Lower lobe of right lung (tissue), 2 donors: ENCODE measurements around the gene TXNDC5. TPM values are rescaled to one million over a fixed set of nuclear protein-coding genes. Genes with fewer than 3 reads are reported as not detected.
"Not testable (repeated sequence)": the region's sequence is repeated elsewhere in the genome, so short reads cannot be mapped to it uniquely, and the experiment has no call there.

ENCODE experiments used
- ATAC-seq, 2 donors: fragments of 200-7000 bp; cut with Tn5 transposase; one replicate each; pipeline ENCODE4 v1.9.1; 2020 to 2022; ENCODE audit warnings: mild to moderate bottlenecking in 2 of 2, moderate library complexity in 2 of 2
- DNase-seq: peaks from one replicate; pipeline ENCODE4 v3.0.0-alpha.2; 2020
- H3K27ac ChIP-seq: fragments of 200-600 bp; one replicate; pipeline ENCODE4 v1.8.0; 2022
- H3K27me3 ChIP-seq: fragments of 200-600 bp; one replicate; pipeline ENCODE4 v1.8.0; 2022; ENCODE audit warnings: low read depth
- H3K36me3 ChIP-seq: fragments of 200-600 bp; one replicate; pipeline ENCODE4 v1.8.0; 2022; ENCODE audit warnings: mild to moderate bottlenecking
- H3K4me1 ChIP-seq: fragments of 200-600 bp; one replicate; pipeline ENCODE4 v1.8.0; 2022
- H3K4me3 ChIP-seq: fragments of 200-600 bp; one replicate; pipeline ENCODE4 v1.8.0; 2022; ENCODE audit warnings: mild to moderate bottlenecking
- H3K9me3 ChIP-seq: fragments of 200-600 bp; one replicate; pipeline ENCODE4 v1.8.0; 2022
- CTCF ChIP-seq: fragments of 200-600 bp; IDR thresholded peaks from one replicate; pipeline ENCODE4 v1.8.0; 2022; ENCODE audit warnings: antibody characterized with exemption, mild to moderate bottlenecking
- intact Hi-C: fragments of 100-400 bp; cut with DNase I; formaldehyde crosslinking; loops from one replicate; pipeline ENCODE4 v1.11.0; 2022
- total RNA-seq: library from RNA; stranded (reverse); fragmentation: NEBNext Ultra II Directional; extraction: Animal tissue kit (Norgen Biotek cat#: 25700); gene quantifications from one replicate; pipeline ENCODE4 v1.2.1, GENCODE V29; 2021
- donor health status: DM: no; HTN: yes; CAD: no; lungs with severe emphysema.

The TXNDC5 gene
- total RNA-seq, 1 donor from 2014 or later, result 98.3 TPM

GRCh38 chr6:7901056-7901455 lies 9.5 kb downstream of the TXNDC5 start:
- Histone ChIP-seq H3K27ac (no peak overlapping the region), H3K4me3 (no peak overlapping the region), H3K4me1 (peaks cover 6% of the 10 kb centered on the region), H3K36me3 (peaks cover 85% of the 10 kb centered on the region), H3K27me3 (no peaks in the 10 kb centered on the region), H3K9me3 (no peaks in the 10 kb centered on the region)
- no peak for TF ChIP-seq CTCF
- intact Hi-C loops, result no loop called here
- ATAC-seq (no peak), DNase-seq (no peak)

- no peak for ATAC-seq
- no peak for TF ChIP-seq CTCF
- DNase-seq, result no peak
- Histone ChIP-seq H3K36me3 (peaks cover 90% of the 10 kb centered on the region), H3K27ac (no peak overlapping the region), H3K4me3 (no peak overlapping the region), H3K4me1 (peaks cover 6% of the 10 kb centered on the region), H3K27me3 (no peaks in the 10 kb centered on the region), H3K9me3 (no peaks in the 10 kb centered on the region)
- intact Hi-C loops, result no loop called here
Measured at GRCh38 chr6:7900621-7901020, 10.0 kb downstream of the TXNDC5 start.

- Histone ChIP-seq H3K27ac (no peak overlapping the region), H3K36me3 (peaks cover 97% of the 10 kb centered on the region), H3K4me3 (no peak overlapping the region), H3K4me1 (peaks cover 5% of the 10 kb centered on the region), H3K9me3 (no peaks in the 10 kb centered on the region), H3K27me3 (no peaks in the 10 kb centered on the region)
- DNase-seq (no peak), ATAC-seq (no peak)
- intact Hi-C loops, result no loop called here
- no peak for TF ChIP-seq CTCF
Measured at GRCh38 chr6:7899889-7900213, 10.7 kb downstream of the TXNDC5 start.

GRCh38 chr6:7899101-7899888 lies 11.3 kb downstream of the TXNDC5 start:
- no peaks in the 10 kb centered on the region for H3K4me1 ChIP-seq
- ATAC-seq (no peak), DNase-seq (no peak)
- peaks cover 98% of the 10 kb centered on the region for H3K36me3 ChIP-seq
- intact Hi-C loops, result no loop called here
- H3K9me3 ChIP-seq, result no peaks in the 10 kb centered on the region
- no peak overlapping the region for H3K4me3 ChIP-seq
- H3K27ac ChIP-seq, result no peak overlapping the region
- TF ChIP-seq CTCF, result no peak
- H3K27me3 ChIP-seq, result no peaks in the 10 kb centered on the region

GRCh38 chr6:7898193-7898586 lies 12.4 kb downstream of the TXNDC5 start:
- intact Hi-C loops, result not testable (repeated sequence)

GRCh38 chr6:7897461-7898192 lies 13.0 kb downstream of the TXNDC5 start:
- Histone ChIP-seq H3K36me3 (peaks cover 98% of the 10 kb centered on the region), H3K27ac (no peak overlapping the region), H3K4me1 (no peaks in the 10 kb centered on the region), H3K27me3 (no peaks in the 10 kb centered on the region), H3K9me3 (no peaks in the 10 kb centered on the region), H3K4me3 (no peak overlapping the region)
- TF ChIP-seq CTCF, result no peak
- ATAC-seq (no peak), DNase-seq (no peak)
- intact Hi-C loops, result no loop called here

More at GRCh38 chr6:7898193-7898586, 12.4 kb downstream of the TXNDC5 start:
- not testable (repeated sequence) for H3K4me3 ChIP-seq, H3K27ac ChIP-seq, ATAC-seq, DNase-seq, H3K27me3 ChIP-seq, H3K9me3 ChIP-seq, H3K4me1 ChIP-seq
- H3K36me3 ChIP-seq, result peaks cover 98% of the 10 kb centered on the region
